ENCODE data around the gene TMEM236. TPM values are rescaled to one million over a fixed set of nuclear protein-coding genes. Genes with fewer than 3 reads are reported as not detected.

TMEM236 gene
- total and polyA plus RNA-seq, 9 of the 15 experiments (the other 6 are each of a cell fraction or from before 2014, with no cell fraction given) = 0.04 to 0.13 (median 0.04) TPM; not detected in 4

GRCh38 chr10:17783751-17784150 is 31.8 kb downstream of the TMEM236 start (continued):
- TF ChIP-seq BCLAF1 (IDR thresholded peaks at IDR 0.05; ENCODE audit: borderline replicate concordance in 1 of 2, control insufficient read depth in 1 of 2, low read depth in 2 of 2, low read length in 1 of 2) = no peak
- no peak for TF ChIP-seq BCOR (IDR thresholded peaks at IDR 0.05)
- no peak for TF ChIP-seq ZFP91 (CRISPR knock-in tag; IDR thresholded peaks at IDR 0.05)
- TF ChIP-seq ZMIZ1 (IDR thresholded peaks at IDR 0.05; ENCODE audit: low read depth in 2 of 2, low read length in 2 of 2) = no peak
- TF ChIP-seq PKNOX1 (IDR thresholded peaks at IDR 0.05) = peak; percentile 23; the same call in 1 of the 2 replicates
- TF ChIP-seq XRCC3 (IDR thresholded peaks at IDR 0.05) = no peak
- no peak for TF ChIP-seq TCFL5 (CRISPR knock-in tag; conservative IDR thresholded peaks at IDR 0.05)
- 0 out of 2 replicates have a peak, but pooled peaks have one; percentile 18 for TF ChIP-seq ZNF592 (IDR thresholded peaks at IDR 0.05)
- 0 out of 2 replicates have a peak, but pooled peaks have one; percentile 55 for TF ChIP-seq DPF2 (IDR thresholded peaks at IDR 0.05)
- no peak for TF ChIP-seq TAF1 (IDR thresholded peaks at IDR 0.05; ENCODE audit: control insufficient read depth, extremely low read depth, insufficient read depth, low read length, severe bottlenecking)
- TF ChIP-seq HDAC2 (IDR thresholded peaks at IDR 0.05) = no peak
- TF ChIP-seq CEBPB (tag; IDR thresholded peaks at IDR 0.05) = no peak
- no peak for TF ChIP-seq RBM39 (optimal IDR thresholded peaks at IDR 0.05; ENCODE audit: low read depth, low read length)
